GM21619 (cell line): ENCODE data around the gene KRTAP5-8.
"Not testable (repeated sequence)": the region's sequence is repeated elsewhere in the genome, so short reads cannot be mapped to it uniquely, and the experiment has no call there.

Experiments
- ATAC-seq: cut with Tn5 transposase; IDR thresholded peaks from one replicate; pipeline ENCODE4 v1.9.1; 2021; ENCODE audit not compliant: unreplicated experiment

Gene KRTAP5-8

GRCh38 chr11:71542879-71543777 lies 5.3 kb downstream of the KRTAP5-8 start:
- no peak for ATAC-seq

GRCh38 chr11:71543866-71544265 lies 6.0 kb downstream of the KRTAP5-8 start:
- ATAC-seq: no peak

- no peak for ATAC-seq
These were observed 6.8 kb downstream of the KRTAP5-8 start for GRCh38 chr11:71544525-71545214.

- ATAC-seq: no peak
These were observed 7.7 kb downstream of the KRTAP5-8 start for GRCh38 chr11:71545405-71545966.

GRCh38 chr11:71548120-71548519 lies 10.3 kb downstream of the KRTAP5-8 start, which contains the start of gene KRTAP5-9:
TSS of gene KRTAP5-9 (plus strand) at chr11:71548420. CDS start at chr11:71548658, 238 bp downstream.
- no peak for ATAC-seq

- no peak for ATAC-seq
These were observed 10.9 kb downstream of the KRTAP5-8 start for GRCh38 chr11:71548716-71549151.

- ATAC-seq: no peak
These were observed 13.9 kb downstream of the KRTAP5-8 start for GRCh38 chr11:71551711-71552110.

- ATAC-seq: no peak
These were observed 17.2 kb downstream of the KRTAP5-8 start for GRCh38 chr11:71554996-71555395.

GRCh38 chr11:71555508-71555907 lies 17.7 kb downstream of the KRTAP5-8 start:
- ATAC-seq: no peak

- ATAC-seq: no peak
These were observed 18.2 kb downstream of the KRTAP5-8 start for GRCh38 chr11:71556018-71556417.

GRCh38 chr11:71557257-71557656 lies 19.4 kb downstream of the KRTAP5-8 start:
- ATAC-seq: no peak

- no peak for ATAC-seq
These were observed 21.2 kb downstream of the KRTAP5-8 start for GRCh38 chr11:71558996-71559395.

GRCh38 chr11:71562120-71562519 lies 24.3 kb downstream of the KRTAP5-8 start:
- ATAC-seq: no peak

GRCh38 chr11:71563406-71563805 lies 25.6 kb downstream of the KRTAP5-8 start:
- ATAC-seq: no peak

- no peak for ATAC-seq
These were observed 26.6 kb downstream of the KRTAP5-8 start for GRCh38 chr11:71564430-71564829.

- no peak for ATAC-seq
These were observed 27.4 kb downstream of the KRTAP5-8 start, which contains the start of gene KRTAP5-10 for GRCh38 chr11:71565263-71565662. TSS of gene KRTAP5-10 (plus strand) at chr11:71565563. CDS start at chr11:71565588, 25 bp downstream.

- ATAC-seq: no peak
These were observed 28.3 kb downstream of the KRTAP5-8 start for GRCh38 chr11:71566081-71566620.

- ATAC-seq: not testable (repeated sequence)
These were observed 29.1 kb downstream of the KRTAP5-8 start for GRCh38 chr11:71566626-71567599.

GRCh38 chr11:71567633-71568032 lies 29.8 kb downstream of the KRTAP5-8 start:
- not testable (repeated sequence) for ATAC-seq
